OCI-LY1 (cell line): ENCODE measurements around the gene ATP6V1E1.

Experiments
- H2AFZ ChIP-seq: fragments of 200-600 bp; sonication (generic), shearing (Covaris generic); 2 replicates; pipeline ENCODE4 v1.6.0; 2014; ENCODE audit warnings: antibody characterized with exemption, mild to moderate bottlenecking, low read length
- H3F3A ChIP-seq: fragments of 200-600 bp; sonication (generic), shearing (Covaris generic); 2 replicates; pipeline ENCODE4 v1.6.0; 2014; ENCODE audit warnings: mild to moderate bottlenecking, antibody characterized with exemption, low read length, moderate library complexity; ENCODE audit not compliant: insufficient read depth
- H3K27ac ChIP-seq: fragments of 200-600 bp; sonication (generic); 2 replicates; pipeline ENCODE4 v1.5.1; 2014; ENCODE audit warnings: low read length, mixed run types, mild to moderate bottlenecking, low read depth; ENCODE audit not compliant: poor library complexity, severe bottlenecking
- H3K27me3 ChIP-seq: fragments of 200-600 bp; sonication (generic); 2 replicates; pipeline ENCODE4 v1.6.0; 2014; ENCODE audit warnings: antibody characterized with exemption, mild to moderate bottlenecking, low read length, moderate library complexity; ENCODE audit not compliant: insufficient read depth
- H3K36me3 ChIP-seq: fragments of 200-600 bp; sonication (generic); 2 replicates; pipeline ENCODE4 v1.6.1; 2014; ENCODE audit warnings: mild to moderate bottlenecking, antibody characterized with exemption, low read length, moderate library complexity, mixed read lengths; ENCODE audit not compliant: insufficient read depth
- H3K4me1 ChIP-seq: fragments of 200-600 bp; sonication (generic); 2 replicates; pipeline ENCODE4 v1.5.1; 2014; ENCODE audit warnings: mild to moderate bottlenecking, low read length, moderate library complexity; ENCODE audit not compliant: insufficient read depth, severe bottlenecking
- H3K4me2 ChIP-seq: fragments of 200-600 bp; sonication (generic), shearing (Covaris generic); 2 replicates; pipeline ENCODE4 v1.6.1; 2014; ENCODE audit warnings: low read length
- H3K4me3 ChIP-seq: fragments of 200-600 bp; sonication (generic); 2 replicates; pipeline ENCODE4 v1.5.1; 2014; ENCODE audit warnings: low read length, low read depth, mild to moderate bottlenecking, mixed read lengths; ENCODE audit not compliant: poor library complexity, severe bottlenecking
- H3K79me2 ChIP-seq: fragments of 200-600 bp; shearing (Covaris generic); 2 replicates; pipeline ENCODE4 v1.6.1; 2016; ENCODE audit warnings: mixed run types, low read length, mixed read lengths; ENCODE audit not compliant: insufficient read depth
- H3K9ac ChIP-seq: fragments of 200-600 bp; sonication (generic), shearing (Covaris generic); 2 replicates; pipeline ENCODE4 v1.6.1; 2014; ENCODE audit warnings: mild to moderate bottlenecking, low read length, mixed read lengths
- H3K9me2 ChIP-seq: fragments of 200-600 bp; sonication (generic), shearing (Covaris generic); 2 replicates; pipeline ENCODE4 v1.6.1; 2014; ENCODE audit warnings: low read depth, mild to moderate bottlenecking, low read length, mixed read lengths
- H3K9me3 ChIP-seq: fragments of 200-600 bp; shearing (Covaris generic); 2 replicates; pipeline ENCODE4 v1.6.1; 2014; ENCODE audit warnings: low read length, mixed read lengths
- H4K20me1 ChIP-seq: fragments of 200-600 bp; sonication (generic), shearing (Covaris generic); 2 replicates; pipeline ENCODE4 v1.6.0; 2016; ENCODE audit warnings: mild to moderate bottlenecking, low read length; ENCODE audit not compliant: insufficient read depth
- EZH2 ChIP-seq: fragments of 200-600 bp; sonication (generic), shearing (Covaris generic); IDR thresholded peaks from 2 replicates; pipeline ENCODE4 v1.8.0; 2017; ENCODE audit warnings: borderline replicate concordance, mixed run types, mild to moderate bottlenecking, antibody characterized with exemption, low read length, moderate library complexity, mixed read lengths
- TF ChIP-seq, protein P1 (sequence below): fragments of 200-600 bp; sonication (generic), shearing (Covaris generic); IDR thresholded peaks from 2 replicates; pipeline ENCODE4 v1.5.1; 2017; ENCODE audit warnings: mild to moderate bottlenecking, antibody characterized with exemption, low read length, moderate library complexity, mixed read lengths

The ATP6V1E1 gene

DNA sequence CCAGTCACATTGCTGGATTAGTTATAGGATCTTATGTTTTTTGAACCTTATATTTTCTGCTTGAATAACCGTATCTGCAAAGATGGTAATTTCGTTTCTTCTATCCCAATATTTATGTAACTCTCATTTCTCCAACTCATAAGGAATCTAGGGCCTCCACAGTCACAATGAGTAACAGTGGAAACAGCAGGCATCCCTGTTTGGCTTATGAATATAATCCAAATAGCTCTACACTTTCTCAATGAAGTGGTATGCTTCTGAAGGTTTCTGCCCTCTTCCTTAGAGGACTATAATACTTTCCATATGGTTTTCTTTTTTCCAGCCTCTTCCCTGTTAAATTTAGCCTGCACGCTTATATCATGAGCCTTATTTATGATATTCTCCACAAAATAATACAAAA lies 16.5 kb downstream of the ATP6V1E1 start:
- Histone ChIP-seq H3K79me2 (no peaks in the 10 kb centered on the region), H3K4me1 (no peaks in the 10 kb centered on the region), H3K9ac (no peak overlapping the region), H3K4me3 (no peak overlapping the region), H3F3A (no peaks in the 10 kb centered on the region), H4K20me1 (no peaks in the 10 kb centered on the region), H3K36me3 (peaks cover 47% of the 10 kb centered on the region), H2AFZ (no peak overlapping the region), H3K9me2 (no peaks in the 10 kb centered on the region), H3K27me3 (no peaks in the 10 kb centered on the region), H3K9me3 (no peaks in the 10 kb centered on the region), H3K27ac (no peak overlapping the region), H3K4me2 (no peak overlapping the region)
- TF ChIP-seq, protein P1, sequence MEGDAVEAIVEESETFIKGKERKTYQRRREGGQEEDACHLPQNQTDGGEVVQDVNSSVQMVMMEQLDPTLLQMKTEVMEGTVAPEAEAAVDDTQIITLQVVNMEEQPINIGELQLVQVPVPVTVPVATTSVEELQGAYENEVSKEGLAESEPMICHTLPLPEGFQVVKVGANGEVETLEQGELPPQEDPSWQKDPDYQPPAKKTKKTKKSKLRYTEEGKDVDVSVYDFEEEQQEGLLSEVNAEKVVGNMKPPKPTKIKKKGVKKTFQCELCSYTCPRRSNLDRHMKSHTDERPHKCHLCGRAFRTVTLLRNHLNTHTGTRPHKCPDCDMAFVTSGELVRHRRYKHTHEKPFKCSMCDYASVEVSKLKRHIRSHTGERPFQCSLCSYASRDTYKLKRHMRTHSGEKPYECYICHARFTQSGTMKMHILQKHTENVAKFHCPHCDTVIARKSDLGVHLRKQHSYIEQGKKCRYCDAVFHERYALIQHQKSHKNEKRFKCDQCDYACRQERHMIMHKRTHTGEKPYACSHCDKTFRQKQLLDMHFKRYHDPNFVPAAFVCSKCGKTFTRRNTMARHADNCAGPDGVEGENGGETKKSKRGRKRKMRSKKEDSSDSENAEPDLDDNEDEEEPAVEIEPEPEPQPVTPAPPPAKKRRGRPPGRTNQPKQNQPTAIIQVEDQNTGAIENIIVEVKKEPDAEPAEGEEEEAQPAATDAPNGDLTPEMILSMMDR = no peak
- TF ChIP-seq EZH2 = no peak

DNA sequence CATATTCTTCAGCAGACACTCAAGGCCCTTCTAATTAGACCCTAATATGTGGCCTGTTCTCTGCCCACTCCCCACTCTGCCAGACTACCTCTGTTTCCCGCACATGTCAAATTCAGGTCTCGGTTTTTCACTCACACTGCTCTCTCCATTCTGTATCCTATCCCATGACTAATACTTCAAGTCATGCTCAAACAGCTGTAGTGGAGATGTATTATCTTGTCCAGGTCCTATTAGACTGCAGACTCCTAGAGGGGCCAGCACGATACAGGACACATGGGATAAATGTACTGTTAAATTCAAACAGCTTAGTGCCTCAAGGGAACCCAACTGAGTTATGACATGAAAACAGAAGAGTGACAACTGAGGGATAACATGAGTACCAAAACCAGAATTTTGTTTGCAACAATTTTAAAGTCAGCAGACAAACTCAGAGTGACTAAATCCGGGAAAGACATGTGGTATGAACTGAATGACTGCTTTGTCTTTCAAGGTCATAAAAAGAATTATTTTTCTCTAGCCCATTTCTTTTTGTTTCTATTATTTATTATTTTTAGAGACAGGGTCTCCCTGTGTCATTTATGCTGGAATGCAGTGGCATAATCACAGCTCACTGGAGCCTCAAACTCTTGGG lies 20.5 kb downstream of the ATP6V1E1 start:
- Histone ChIP-seq H4K20me1 (no peaks in the 10 kb centered on the region), H3K9ac (no peak overlapping the region), H3K4me3 (no peak overlapping the region), H3K9me2 (no peaks in the 10 kb centered on the region), H3K36me3 (peaks cover 60% of the 10 kb centered on the region), H3K9me3 (no peaks in the 10 kb centered on the region), H3K79me2 (0 out of 2 replicates have a peak, but pooled peaks cover 4% of the 10 kb centered on the region), H3K27ac (no peak overlapping the region), H3K27me3 (no peaks in the 10 kb centered on the region), H3K4me1 (no peaks in the 10 kb centered on the region), H2AFZ (no peak overlapping the region), H3F3A (no peaks in the 10 kb centered on the region), H3K4me2 (no peak overlapping the region)
- no peak for TF ChIP-seq EZH2
- TF ChIP-seq, protein P1 = no peak

- H3K27me3 ChIP-seq = no peaks in the 10 kb centered on the region
- no peak for TF ChIP-seq EZH2
- TF ChIP-seq, protein P1 = no peak
- H3K9ac ChIP-seq = no peak overlapping the region
- H4K20me1 ChIP-seq = no peaks in the 10 kb centered on the region
- H2AFZ ChIP-seq = no peak overlapping the region
- no peaks in the 10 kb centered on the region for H3K4me1 ChIP-seq
- 0 out of 2 replicates have a peak, but pooled peaks cover 4% of the 10 kb centered on the region for H3K79me2 ChIP-seq
- H3K9me3 ChIP-seq = no peaks in the 10 kb centered on the region
- H3K36me3 ChIP-seq = peaks cover 45% of the 10 kb centered on the region
- no peaks in the 10 kb centered on the region for H3K9me2 ChIP-seq
- no peak overlapping the region for H3K4me3 ChIP-seq
- no peak overlapping the region for H3K27ac ChIP-seq
- no peaks in the 10 kb centered on the region for H3F3A ChIP-seq
- no peak overlapping the region for H3K4me2 ChIP-seq
These were observed 22.1 kb downstream of the ATP6V1E1 start for GRCh38 chr22:17606496-17606895.
